Psoas muscle (tissue), 8 donors: Measurements from ENCODE around the gene PRPSAP1. TPM values are rescaled to one million over a fixed set of nuclear protein-coding genes. Genes with fewer than 3 reads are reported as not detected.

Experiments used
- ATAC-seq, 4 donors: fragments of 200-7000 bp; cut with Tn5 transposase; one replicate each; pipeline ENCODE4 v1.9.1; 2020; ENCODE audit warnings: moderate library complexity in 3 of 4, mild to moderate bottlenecking in 2 of 4
- DNase-seq, 2 donors: peaks; one replicate each; pipeline ENCODE4 v3.0.0-alpha.2; 2020
- H3K27ac ChIP-seq: fragments of 200-600 bp; one replicate; pipeline ENCODE4 v1.8.0; 2022
- H3K27me3 ChIP-seq, 3 donors: fragments of 200-600 bp in 1 of 3; one replicate each; pipeline versions ENCODE4 v1.6.1 to v1.8.0; 2013 to 2022; ENCODE audit warnings: low read length in 2 of 3, mild to moderate bottlenecking in 2 of 3, moderate library complexity in 1 of 3; ENCODE audit not compliant: insufficient read depth in 3 of 3
- H3K36me3 ChIP-seq, 2 donors: fragments of 200-600 bp in 1 of 2; one replicate each; pipeline versions ENCODE4 v1.6.1 to v1.8.0; 2013 to 2022; ENCODE audit warnings: low read depth in 1 of 2, mild to moderate bottlenecking in 1 of 2, moderate library complexity in 1 of 2; ENCODE audit not compliant: insufficient read depth in 1 of 2
- H3K4me1 ChIP-seq: fragments of 200-600 bp; one replicate; pipeline ENCODE4 v1.8.0; 2022
- H3K4me3 ChIP-seq: fragments of 200-600 bp; one replicate; pipeline ENCODE4 v1.8.0; 2022; ENCODE audit warnings: mild to moderate bottlenecking
- H3K9me3 ChIP-seq: fragments of 200-600 bp; one replicate; pipeline ENCODE4 v1.8.0; 2022
- WGBS, 3 donors: extraction: QIAGEN DNeasy Blood & Tissue Kit; methylation state at CpG; one replicate each; pipeline versions ENCODE4 v1.1.6 to v1.1.7; 2013; 5-methylcytosine and 5-hydroxymethylcytosine counted together
- intact Hi-C, 2 donors: fragments of 100-400 bp; cut with DNase I; formaldehyde crosslinking; loops; one replicate each; pipeline versions ENCODE4 v1.11.0 to v1.14.2; 2022
- polyA plus RNA-seq, 3 donors: library from polyadenylated mRNA; stranded (reverse); fragments of 200-250 nt; gene quantifications; one replicate each; pipeline ENCODE4 v1.2.3, GENCODE V29; 2013
- total RNA-seq, 4 donors: library from RNA; stranded (reverse); fragmentation: NEBNext Ultra II Directional in 2 of 4; extraction: Animal tissue kit (Norgen Biotek cat#: 25700) in 2 of 4; gene quantifications; one replicate each; pipeline versions ENCODE4 v1.2.1 to v1.2.4, GENCODE V29; 2021 to 2023
- TF ChIP-seq, protein P1 (sequence below): fragments of 200-600 bp; IDR thresholded peaks from one replicate; pipeline ENCODE4 v1.8.0; 2022; ENCODE audit warnings: antibody characterized with exemption
- donor health status: healthy with polysubstance abuse.
- donor health status: DM: no; HTN: no; CAD: no; lungs with moderate emphysema.
- donor health status: Bipolar disorder and iron deficiency.
- donor health status: healthy.
- donor health status: DM: yes; HTN: yes; CAD: no.
- donor health status: DM: no; HTN: no; CAD: no.
- donor health status: DM: no; HTN: no; CAD: no.
- donor health status: DM: yes; HTN: yes; CAD: no.

Gene PRPSAP1
- total and polyA plus RNA-seq, 7 donors, result 9.5 to 24.7 (median 17.8) TPM

DNA sequence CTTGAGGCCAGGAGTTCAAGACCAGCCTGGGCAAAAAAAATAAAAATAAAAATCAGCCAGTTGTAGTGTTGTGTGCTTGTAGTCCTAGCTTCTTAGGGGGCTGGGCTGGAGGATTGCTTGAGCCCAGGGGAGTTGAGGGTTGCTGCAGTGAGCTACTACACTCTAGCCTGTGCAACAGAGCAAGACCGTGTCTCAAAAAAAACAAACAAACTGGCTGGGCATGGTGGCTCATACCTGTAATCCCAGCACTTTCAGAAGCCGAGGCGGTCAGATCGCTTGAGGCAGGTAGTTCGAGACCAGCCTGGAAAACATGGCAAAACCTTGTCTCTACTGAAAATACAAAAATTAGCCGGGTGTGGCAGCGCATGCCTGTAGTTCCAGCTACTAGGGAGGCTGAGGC is 93.5 kb downstream of the PRPSAP1 start:
- Histone ChIP-seq H3K9me3 (no peaks in the 10 kb centered on the region), H3K36me3 (no peaks in the 10 kb centered on the region), H3K4me3 (no peak overlapping the region), H3K4me1 (peaks cover 27% of the 10 kb centered on the region), H3K27ac (peak overlapping the region; percentile 7), H3K27me3 (no peaks in the 10 kb centered on the region)
- intact Hi-C loops, result no loop called here
- TF ChIP-seq, protein P1, sequence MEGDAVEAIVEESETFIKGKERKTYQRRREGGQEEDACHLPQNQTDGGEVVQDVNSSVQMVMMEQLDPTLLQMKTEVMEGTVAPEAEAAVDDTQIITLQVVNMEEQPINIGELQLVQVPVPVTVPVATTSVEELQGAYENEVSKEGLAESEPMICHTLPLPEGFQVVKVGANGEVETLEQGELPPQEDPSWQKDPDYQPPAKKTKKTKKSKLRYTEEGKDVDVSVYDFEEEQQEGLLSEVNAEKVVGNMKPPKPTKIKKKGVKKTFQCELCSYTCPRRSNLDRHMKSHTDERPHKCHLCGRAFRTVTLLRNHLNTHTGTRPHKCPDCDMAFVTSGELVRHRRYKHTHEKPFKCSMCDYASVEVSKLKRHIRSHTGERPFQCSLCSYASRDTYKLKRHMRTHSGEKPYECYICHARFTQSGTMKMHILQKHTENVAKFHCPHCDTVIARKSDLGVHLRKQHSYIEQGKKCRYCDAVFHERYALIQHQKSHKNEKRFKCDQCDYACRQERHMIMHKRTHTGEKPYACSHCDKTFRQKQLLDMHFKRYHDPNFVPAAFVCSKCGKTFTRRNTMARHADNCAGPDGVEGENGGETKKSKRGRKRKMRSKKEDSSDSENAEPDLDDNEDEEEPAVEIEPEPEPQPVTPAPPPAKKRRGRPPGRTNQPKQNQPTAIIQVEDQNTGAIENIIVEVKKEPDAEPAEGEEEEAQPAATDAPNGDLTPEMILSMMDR, result no peak
- ATAC-seq (no peak), DNase-seq (peak in 1 of 2 donors; percentile 28)
- WGBS, 3 donors, result 91 to 95% (median 91%) methylated on average over 7 of the region's 7 CpGs

Other genes starting within 250 kb of the PRPSAP1 start
- under 1 TPM in 2 of 4 donors, not detected in 2; 0.11 to 0.15 TPM for gene FOXJ1, start 212.7 kb downstream of the PRPSAP1 start, total RNA-seq
- gene FOXJ1, start 212.7 kb downstream of the PRPSAP1 start, polyA plus RNA-seq, result under 1 TPM; 0.07 to 0.11 (median 0.09) TPM
- gene RNF157, start 113.4 kb downstream of the PRPSAP1 start, total RNA-seq, result 10 to 100 TPM; 35.0 to 76.5 (median 60.0) TPM
- 10 to 100 TPM; 14.9 to 90.1 (median 73.9) TPM for gene RNF157, start 113.4 kb downstream of the PRPSAP1 start, polyA plus RNA-seq
- 100 to 1,000 TPM in 3 of 4 donors, 10 to 100 TPM in 1; 55.2 to 414 (median 183) TPM for gene UBALD2, start 88.6 kb downstream of the PRPSAP1 start, total RNA-seq
- 100 to 1,000 TPM in 2 of 3 donors, 10 to 100 TPM in 1; 68.2 to 145 (median 120) TPM for gene UBALD2, start 88.6 kb downstream of the PRPSAP1 start, polyA plus RNA-seq
- 1 to 10 TPM in 2 of 4 donors, under 1 TPM in 2; 0.69 to 1.5 (median 0.95) TPM for gene QRICH2, start 45.6 kb downstream of the PRPSAP1 start, total RNA-seq
- 1 to 10 TPM in 2 of 3 donors, under 1 TPM in 1; 0.94 to 1.2 (median 1.1) TPM for gene QRICH2, start 45.6 kb downstream of the PRPSAP1 start, polyA plus RNA-seq
- gene SPHK1, start 30.7 kb upstream of the PRPSAP1 start, total RNA-seq, result 1 to 10 TPM in 3 of 4 donors, under 1 TPM in 1; 0.90 to 5.3 (median 2.6) TPM
- 10 to 100 TPM in 1 of 3 donors, 1 to 10 TPM in 2; 1.3 to 21.3 (median 3.1) TPM for gene SPHK1, start 30.7 kb upstream of the PRPSAP1 start, polyA plus RNA-seq
- 10 to 100 TPM; 37.3 to 45.5 (median 39.7) TPM for gene UBE2O, start 99.2 kb upstream of the PRPSAP1 start, total RNA-seq
- gene UBE2O, start 99.2 kb upstream of the PRPSAP1 start, polyA plus RNA-seq, result 10 to 100 TPM; 11.6 to 23.9 (median 12.3) TPM
- gene AANAT, start 113.7 kb upstream of the PRPSAP1 start, total RNA-seq, result not detected
- under 1 TPM in 2 of 3 donors, not detected in 1; 0.09 to 0.13 TPM for gene AANAT, start 113.7 kb upstream of the PRPSAP1 start, polyA plus RNA-seq
- 10 to 100 TPM in 3 of 4 donors, 1 to 10 TPM in 1; 6.6 to 23.1 (median 12.4) TPM for gene RHBDF2, start 147.5 kb upstream of the PRPSAP1 start, total RNA-seq
- 10 to 100 TPM; 11.2 to 14.7 (median 13.9) TPM for gene RHBDF2, start 147.5 kb upstream of the PRPSAP1 start, polyA plus RNA-seq
- gene CYGB, start 183.8 kb upstream of the PRPSAP1 start, total RNA-seq, result 10 to 100 TPM in 3 of 4 donors, 1 to 10 TPM in 1; 9.5 to 14.6 (median 11.9) TPM
- 10 to 100 TPM in 1 of 3 donors, 1 to 10 TPM in 2; 6.4 to 12.6 (median 8.1) TPM for gene CYGB, start 183.8 kb upstream of the PRPSAP1 start, polyA plus RNA-seq
- 1 to 10 TPM in 2 of 4 donors, under 1 TPM in 2; 0.18 to 1.7 (median 1.0) TPM for gene PRCD, start 186.1 kb upstream of the PRPSAP1 start, total RNA-seq
- gene PRCD, start 186.1 kb upstream of the PRPSAP1 start, polyA plus RNA-seq, result 1 to 10 TPM; 1.2 to 1.6 (median 1.3) TPM
- gene ST6GALNAC2, start 231.9 kb upstream of the PRPSAP1 start, total RNA-seq, result 10 to 100 TPM in 3 of 4 donors, 1 to 10 TPM in 1; 8.1 to 17.8 (median 13.0) TPM
- gene ST6GALNAC2, start 231.9 kb upstream of the PRPSAP1 start, polyA plus RNA-seq, result 1 to 10 TPM; 1.2 to 8.7 (median 7.6) TPM